ENCODE measurements around the gene CCDC197.
A peak's percentile ranks its signal among the peaks of the same experiment; 100 is the strongest.

CCDC197 gene

DNA sequence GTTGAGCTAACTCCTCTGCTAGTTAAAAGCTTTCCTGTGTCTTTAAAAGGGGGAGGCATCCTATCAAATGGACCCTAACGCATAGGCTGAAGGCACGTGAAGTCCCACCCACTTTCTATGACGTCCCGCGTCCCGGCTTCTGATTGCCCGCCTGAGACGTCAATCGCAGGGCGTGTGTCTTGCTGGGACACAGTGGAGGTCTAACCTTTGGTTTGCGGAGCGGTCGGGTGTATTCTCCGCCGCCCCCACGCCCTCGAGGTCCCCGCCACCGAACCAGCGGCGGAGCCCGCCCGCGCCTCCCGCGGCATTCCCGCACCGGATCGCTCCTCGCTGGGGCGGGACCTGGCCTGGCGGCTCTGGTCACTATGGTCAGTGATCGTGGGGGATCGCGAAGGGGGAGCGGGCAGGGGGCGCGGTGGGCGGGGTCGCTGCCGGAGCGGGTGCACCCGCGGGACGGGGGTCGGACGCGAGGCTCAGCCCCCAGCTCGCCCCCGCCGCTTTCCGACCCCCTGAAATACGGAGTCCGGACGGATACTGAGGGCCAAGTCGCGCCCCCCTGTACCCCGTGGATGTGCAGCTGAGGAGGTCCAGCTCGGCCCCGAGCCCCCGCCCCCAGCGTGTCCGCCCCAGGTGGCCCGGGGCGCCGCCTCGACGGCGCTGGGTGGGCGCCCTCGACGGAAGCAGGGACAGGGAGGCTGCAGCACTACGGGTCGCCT is 29.2 kb downstream of the CCDC197 start, which contains the start of gene OTUB2:
OTUB2 (plus strand) TSS at position 168 of the 716 bp plus-strand sequence; CDS start at position 366, 198 bp downstream.
- Histone ChIP-seq H3K4me3 (peak within 1 kb of the TSS; percentile 51 to 71 (median 60)), H3K9ac (peak within 1 kb of the TSS in 10 of 11 experiments; percentile 37 to 78 (median 64); a peak in 21 of 22 replicates), H3K36me3 (no peaks in the 10 kb centered on the region), H3K27me3 (peaks cover 0 to 7% (median 0%) of the 10 kb centered on the region in 11 experiments; a peak in 5 of 22 replicates), H3K27ac (peak within 1 kb of the TSS in 4 of 11 experiments; percentile 30 to 45 (median 35); a peak in 4 of 22 replicates), H3K9me3 (replicated peaks in 1 of 11) (no peaks in the 10 kb centered on the region), H3K4me1 (peaks cover 48 to 57% (median 52%) of the 10 kb centered on the region in 10 experiments), H4K20me1 (peaks cover 0 to 11% (median 0%) of the 10 kb centered on the region in 11 experiments; a peak in 2 of 22 replicates), H3K4me2 (peak within 1 kb of the TSS; percentile 66 to 89 (median 79))
- no peak for TF ChIP-seq Cebpa-rat (IDR thresholded peaks at IDR 0.05)

GRCh38 chr14:94026889-94027469 is 29.9 kb downstream of the CCDC197 start:
- peak overlapping the region; percentile 51 to 71 (median 60) for H3K4me3 ChIP-seq
- peaks cover 41 to 50% (median 45%) of the 10 kb centered on the region in 10 experiments for H3K4me1 ChIP-seq
- 0 out of 22 replicates have a peak overlapping the region, but pooled peaks of 4 of the 11 experiments have one; percentile 30 to 45 (median 35) for H3K27ac ChIP-seq
- TF ChIP-seq Cebpa-rat (IDR thresholded peaks at IDR 0.05) = no peak
- no peaks in the 10 kb centered on the region for H3K9me3 ChIP-seq (replicated peaks in 1 of 11)
- H3K36me3 ChIP-seq = no peaks in the 10 kb centered on the region
- peaks cover 0 to 7% (median 0%) of the 10 kb centered on the region in 11 experiments; a peak in 5 of 22 replicates for H3K27me3 ChIP-seq
- peaks cover 0 to 8% (median 0%) of the 10 kb centered on the region in 11 experiments; a peak in 1 of 22 replicates for H4K20me1 ChIP-seq
- H3K9ac ChIP-seq = peak overlapping the region in 10 of 11 experiments; percentile 37 to 78 (median 64); a peak in 16 of 22 replicates
- peak overlapping the region; percentile 66 to 89 (median 79) for H3K4me2 ChIP-seq

GRCh38 chr14:94027566-94028449 is 30.7 kb downstream of the CCDC197 start:
- H3K36me3 ChIP-seq = no peaks in the 10 kb centered on the region
- H3K4me3 ChIP-seq = no peak overlapping the region
- peaks cover 33 to 42% (median 37%) of the 10 kb centered on the region in 10 experiments for H3K4me1 ChIP-seq
- H3K9ac ChIP-seq = no peak overlapping the region; a peak in 1 of 22 replicates
- no peak for TF ChIP-seq Cebpa-rat (IDR thresholded peaks at IDR 0.05)
- H3K27me3 ChIP-seq = peaks cover 0 to 7% (median 0%) of the 10 kb centered on the region in 11 experiments; a peak in 5 of 22 replicates
- H3K27ac ChIP-seq = no peak overlapping the region
- H3K9me3 ChIP-seq (replicated peaks in 1 of 11) = no peaks in the 10 kb centered on the region
- H3K4me2 ChIP-seq = peak overlapping the region; percentile 66 to 89 (median 79)
- H4K20me1 ChIP-seq = peaks cover 0 to 8% (median 0%) of the 10 kb centered on the region in 11 experiments; a peak in 1 of 22 replicates

DNA sequence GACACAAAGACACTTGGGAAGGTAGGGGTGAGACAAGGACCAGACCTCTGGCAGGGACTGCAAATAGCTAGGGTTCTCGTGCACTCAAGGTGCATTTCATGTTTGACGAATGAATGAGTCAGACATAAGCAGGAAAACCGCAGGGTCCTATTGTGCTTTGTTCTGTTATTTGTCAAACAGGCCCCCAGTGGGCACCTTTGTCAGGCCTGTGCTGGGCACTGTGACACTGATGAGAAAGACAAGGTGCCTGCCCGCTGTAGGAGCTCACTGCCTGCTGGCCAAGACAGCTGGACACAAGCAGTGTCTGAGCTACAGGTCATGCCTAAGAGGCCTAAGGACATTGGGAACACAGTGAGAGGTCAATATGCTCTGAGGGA is 31.3 kb downstream of the CCDC197 start:
- Histone ChIP-seq H3K4me1 (peaks cover 29 to 36% (median 31%) of the 10 kb centered on the region in 10 experiments), H3K27me3 (peaks cover 0 to 7% (median 0%) of the 10 kb centered on the region in 11 experiments; a peak in 5 of 22 replicates), H3K4me3 (no peak overlapping the region), H4K20me1 (peaks cover 0 to 8% (median 0%) of the 10 kb centered on the region in 11 experiments; a peak in 1 of 22 replicates), H3K27ac (no peak overlapping the region), H3K9me3 (replicated peaks in 1 of 11) (no peaks in the 10 kb centered on the region), H3K36me3 (no peaks in the 10 kb centered on the region), H3K9ac (no peak overlapping the region), H3K4me2 (peak overlapping the region; percentile 66 to 89 (median 79))
- no peak for TF ChIP-seq Cebpa-rat (IDR thresholded peaks at IDR 0.05)

- Histone ChIP-seq H3K9ac (no peak overlapping the region), H3K27me3 (peaks cover 0 to 7% (median 0%) of the 10 kb centered on the region in 11 experiments; a peak in 5 of 22 replicates), H4K20me1 (peaks cover 0 to 8% (median 0%) of the 10 kb centered on the region in 11 experiments; a peak in 1 of 22 replicates), H3K4me1 (peaks cover 29 to 36% (median 31%) of the 10 kb centered on the region in 10 experiments), H3K36me3 (no peaks in the 10 kb centered on the region), H3K4me2 (peak overlapping the region; percentile 66 to 89 (median 79); a peak in 21 of 22 replicates), H3K27ac (no peak overlapping the region), H3K9me3 (replicated peaks in 1 of 11) (peaks cover 0 to under 1% (median 0%) of the 10 kb centered on the region in 11 experiments; a peak in 1 of 22 replicates), H3K4me3 (no peak overlapping the region)
- TF ChIP-seq Cebpa-rat (IDR thresholded peaks at IDR 0.05) = no peak
Observed at GRCh38 chr14:94029265-94029664, 32.2 kb downstream of the CCDC197 start.

DNA sequence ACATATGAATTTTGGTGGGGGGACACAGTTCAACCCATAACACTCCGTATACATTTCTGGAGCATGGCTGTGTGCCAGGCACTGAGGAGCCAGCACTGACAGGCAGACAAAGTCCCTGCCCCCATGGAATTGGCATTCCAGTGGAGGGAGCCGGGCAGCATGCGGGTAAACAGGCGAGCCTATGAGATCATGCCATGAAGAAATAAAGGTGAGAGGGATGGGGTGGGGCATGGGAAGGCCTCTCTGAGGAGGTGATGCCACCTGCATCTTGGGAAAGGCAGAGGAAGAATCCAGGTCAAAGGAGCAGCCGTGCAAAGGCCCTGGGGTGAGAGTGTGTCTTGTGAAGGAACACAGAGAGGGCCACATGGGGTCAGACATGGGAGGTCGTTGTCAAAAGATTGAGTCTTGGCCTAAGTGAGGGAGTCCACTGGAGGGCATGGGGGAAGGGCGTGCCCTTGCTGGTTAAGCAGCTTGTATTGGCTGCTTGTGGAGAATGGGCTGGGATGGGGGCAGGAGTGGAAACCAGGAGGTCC is 32.6 kb downstream of the CCDC197 start:
- no peaks in the 10 kb centered on the region for H3K36me3 ChIP-seq
- H3K4me2 ChIP-seq = peak overlapping the region in 10 of 11 experiments; percentile 66 to 89 (median 80); a peak in 16 of 22 replicates
- no peak overlapping the region for H3K9ac ChIP-seq
- peaks cover 0 to 5% (median 0%) of the 10 kb centered on the region in 11 experiments; a peak in 3 of 22 replicates for H3K9me3 ChIP-seq (replicated peaks in 1 of 11)
- TF ChIP-seq Cebpa-rat (IDR thresholded peaks at IDR 0.05) = no peak
- H3K4me3 ChIP-seq = no peak overlapping the region
- peaks cover 29 to 37% (median 31%) of the 10 kb centered on the region in 10 experiments for H3K4me1 ChIP-seq
- peaks cover 0 to 8% (median 0%) of the 10 kb centered on the region in 11 experiments; a peak in 1 of 22 replicates for H4K20me1 ChIP-seq
- no peak overlapping the region for H3K27ac ChIP-seq
- H3K27me3 ChIP-seq = peaks cover 0 to 7% (median 0%) of the 10 kb centered on the region in 11 experiments; a peak in 5 of 22 replicates

GRCh38 chr14:94030571-94030970 is 33.5 kb downstream of the CCDC197 start:
- Histone ChIP-seq H3K9me3 (replicated peaks in 1 of 11) (peaks cover 0 to 8% (median 0%) of the 10 kb centered on the region in 11 experiments; a peak in 3 of 22 replicates), H4K20me1 (peaks cover 0 to 8% (median 0%) of the 10 kb centered on the region in 11 experiments; a peak in 1 of 22 replicates), H3K4me1 (peaks cover 29 to 40% (median 31%) of the 10 kb centered on the region in 10 experiments), H3K9ac (no peak overlapping the region), H3K36me3 (no peaks in the 10 kb centered on the region), H3K27ac (no peak overlapping the region), H3K27me3 (peaks cover 0 to 7% (median 0%) of the 10 kb centered on the region in 11 experiments; a peak in 5 of 22 replicates), H3K4me2 (no peak overlapping the region), H3K4me3 (no peak overlapping the region)
- no peak for TF ChIP-seq Cebpa-rat (IDR thresholded peaks at IDR 0.05)
